Epithelial cell of umbilical artery (primary cell): ENCODE results near the gene NDUFA3. TPM values are rescaled to one million over a fixed set of nuclear protein-coding genes. Genes with fewer than 3 reads are reported as not detected.

Source experiments
- total RNA-seq: library from RNA; depleted of rRNA; stranded (reverse); fragments of >200 nt; gene quantifications from 2 replicates; pipeline ENCODE4 v1.2.3, GENCODE V29; 2014

NDUFA3 gene
- total RNA-seq: 9.4 and 18.2 TPM in 2 replicates

DNA sequence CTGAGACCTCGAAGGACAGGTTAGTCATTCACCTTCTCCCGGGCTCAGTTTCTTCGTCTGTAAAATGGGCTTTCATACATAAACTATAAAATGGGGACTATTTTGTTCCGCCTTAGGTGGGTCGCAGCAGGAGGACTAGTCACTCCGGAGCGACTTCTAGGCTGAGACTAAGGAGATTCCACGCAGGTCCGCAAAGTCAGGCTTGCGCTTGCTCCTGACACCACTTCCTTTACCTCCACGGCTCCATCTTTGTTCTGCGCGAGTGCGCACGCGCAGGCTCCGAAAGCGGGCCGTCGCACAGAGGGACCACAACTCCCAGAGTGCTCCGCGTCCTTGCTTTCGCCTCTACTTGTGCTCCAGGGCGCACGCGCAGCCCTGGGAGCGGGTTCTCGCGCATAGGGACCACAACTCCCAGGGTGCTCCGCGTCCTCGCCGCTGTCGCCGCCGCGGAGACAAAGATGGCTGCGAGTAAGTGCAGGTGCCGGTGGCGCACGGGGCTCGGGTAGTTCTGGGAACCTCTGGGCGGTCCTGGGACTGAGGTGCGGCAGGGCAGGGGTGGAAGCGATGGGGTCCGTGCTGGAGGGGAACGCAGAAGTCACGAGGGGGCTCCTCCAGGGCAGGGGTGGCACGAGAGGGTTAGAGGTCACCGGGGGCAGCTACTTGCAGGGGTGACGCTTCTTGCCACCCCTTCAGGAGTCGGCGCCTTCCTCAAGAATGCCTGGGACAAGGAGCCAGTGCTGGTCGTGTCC is at the start of gene NDUFA3:
Gene NDUFA3, plus strand, starts transcription at position 435 of the 749 bp plus-strand sequence. Its CDS starts 24 bp downstream, at position 459.

GRCh38 chr19:54063350-54064116 is 39.1 kb upstream of the NDUFA3 start, which contains the start of gene VSTM1:
Gene VSTM1 (minus strand): TSS chr19:54063897. CDS start chr19:54063777, 120 bp downstream.

DNA sequence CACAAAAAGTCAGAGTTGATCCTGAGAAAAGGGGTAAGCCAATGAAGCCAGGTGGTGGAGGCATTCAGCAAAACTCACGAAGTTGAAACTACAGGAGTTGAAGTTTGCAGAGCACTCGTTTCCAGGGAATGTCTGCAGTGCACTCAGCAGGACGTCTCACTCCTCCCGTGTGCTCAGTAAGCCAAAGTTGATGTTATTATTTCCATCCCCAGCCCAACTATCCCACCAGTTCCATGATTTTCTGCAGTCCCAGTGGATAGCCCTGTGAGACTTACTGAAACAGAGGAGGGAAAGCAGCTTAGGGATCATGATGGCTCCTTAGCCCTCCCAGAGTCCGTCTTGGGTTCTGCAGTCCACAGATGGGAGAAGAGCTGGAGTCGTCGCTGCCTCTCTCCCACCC is 21.6 kb upstream of the NDUFA3 start, which contains the start of gene TARM1:
Gene TARM1, minus strand, starts transcription at position 334 of the 400 bp plus-strand sequence. Its CDS starts 25 bp downstream, at position 309.

DNA sequence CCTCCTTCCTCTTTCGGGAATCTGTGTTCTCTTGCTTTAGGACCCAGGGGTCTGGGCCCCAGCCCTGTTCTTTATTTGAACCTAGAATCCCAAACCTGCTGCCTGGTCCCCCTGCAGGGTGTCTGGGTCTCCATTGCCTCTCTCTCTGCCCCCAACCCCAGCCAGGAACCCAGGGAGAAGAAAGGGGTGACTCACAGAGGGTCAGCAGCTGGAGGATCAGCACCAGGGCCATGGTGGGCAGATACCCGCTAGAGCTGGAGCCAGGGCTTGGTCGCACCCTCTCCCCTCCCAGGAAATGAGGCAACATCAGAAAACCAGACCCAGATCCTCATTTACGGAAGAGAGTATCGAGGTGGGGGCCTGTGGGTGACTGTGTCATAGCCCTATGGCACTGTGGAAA is 2.1 kb upstream of the NDUFA3 start, which contains the start of gene OSCAR:
Gene OSCAR, minus strand, starts transcription at position 243 of the 400 bp plus-strand sequence. Its CDS starts 11 bp downstream, at position 232.

DNA sequence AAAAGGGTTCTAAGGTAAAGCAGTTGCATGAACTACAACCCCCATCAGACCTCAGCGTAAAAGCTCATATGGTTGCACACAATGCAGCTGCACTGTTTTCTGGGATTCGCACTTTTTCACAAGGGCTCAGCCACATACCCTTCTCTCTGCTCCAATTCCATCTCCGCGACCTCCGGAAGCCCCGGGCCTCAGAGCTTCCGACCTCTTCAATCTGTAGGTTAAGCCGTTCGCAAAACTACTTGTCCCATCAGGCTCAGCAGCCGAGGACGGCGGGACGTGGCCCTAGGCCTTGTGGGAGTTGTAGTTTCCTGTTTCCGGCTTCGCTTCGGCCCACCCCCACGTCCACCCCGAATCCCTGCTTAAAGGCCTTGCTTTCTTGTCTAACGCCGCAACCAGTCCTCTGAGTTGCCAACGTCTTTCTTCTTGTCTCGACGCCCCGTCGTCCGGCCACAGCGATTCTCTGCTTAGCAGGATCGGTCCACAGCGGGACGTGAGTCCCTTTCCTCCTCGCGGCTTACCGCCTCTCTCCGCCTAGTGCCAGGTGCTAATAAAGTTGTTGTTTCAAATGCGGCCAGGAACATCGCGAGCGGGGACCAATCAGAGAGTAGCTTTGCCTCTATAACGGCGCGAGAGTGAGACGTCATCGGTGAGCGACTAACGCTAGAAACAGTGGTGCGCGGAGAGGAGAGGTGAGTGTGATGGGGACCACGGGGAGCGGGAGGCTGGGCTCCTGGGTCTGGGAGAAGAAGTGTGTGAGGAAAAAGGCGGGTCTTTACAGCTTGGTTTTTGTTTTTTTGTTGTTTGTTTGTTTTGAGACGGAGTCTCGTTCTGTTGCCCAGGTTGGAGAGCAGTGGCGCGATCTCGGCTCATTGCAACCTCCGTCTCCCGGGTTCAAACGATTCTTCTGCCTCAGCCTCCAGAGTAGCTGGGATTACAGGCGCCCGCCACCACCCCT is 12.7 kb downstream of the NDUFA3 start, which contains the start of the genes PRPF31 and TFPT:
Gene PRPF31, plus strand, starts transcription at position 646 of the 955 bp plus-strand sequence. CDS start 2,525 bp downstream, outside the sequence.
Gene TFPT, minus strand, starts transcription at position 549 of the 955 bp plus-strand sequence. Its CDS starts 388 bp downstream, at position 161.

GRCh38 chr19:54137699-54138488 is 35.2 kb downstream of the NDUFA3 start, which contains the start of gene CNOT3:
Gene CNOT3 (plus strand): TSS chr19:54137762. CDS start chr19:54142979, 5,217 bp downstream.

Other genes starting within 250 kb of the NDUFA3 start
- gene MYADM, start 235.0 kb upstream of the NDUFA3 start, total RNA-seq: 2.1 and 6.2 TPM in 2 replicates
- not detected in 2 replicates for gene PRKCG, start 220.7 kb upstream of the NDUFA3 start, total RNA-seq
- 0.15 and 1.9 TPM in 2 replicates for gene CACNG7, start 193.6 kb upstream of the NDUFA3 start, total RNA-seq
- gene CACNG8, start 139.9 kb upstream of the NDUFA3 start, total RNA-seq: 0.61 and 0.65 TPM in 2 replicates
- 2.6 and 3.2 TPM in 2 replicates for gene CACNG6, start 111.2 kb upstream of the NDUFA3 start, total RNA-seq
- gene VSTM1, start 39.0 kb upstream of the NDUFA3 start, total RNA-seq: not detected in 2 replicates
- gene TARM1, start 21.5 kb upstream of the NDUFA3 start, total RNA-seq: not detected in 2 replicates
- not detected in 2 replicates for gene OSCAR, start 2.1 kb upstream of the NDUFA3 start, total RNA-seq
- 36.6 and 40.0 TPM in 2 replicates for gene TFPT, start 12.8 kb downstream of the NDUFA3 start, total RNA-seq
- 75.7 and 92.9 TPM in 2 replicates for gene PRPF31, start 12.9 kb downstream of the NDUFA3 start, total RNA-seq
- 9.1 and 9.3 TPM in 2 replicates for gene CNOT3, start 34.9 kb downstream of the NDUFA3 start, total RNA-seq
- 7.8 and 12.2 TPM in 2 replicates for gene LENG1, start 56.9 kb downstream of the NDUFA3 start, total RNA-seq
- gene TMC4, start 70.3 kb downstream of the NDUFA3 start, total RNA-seq: 0.32 TPM in 1 of 2 replicates, not detected in the other
- gene MBOAT7, start 86.7 kb downstream of the NDUFA3 start, total RNA-seq: 45.1 and 83.9 TPM in 2 replicates
- 60.0 and 74.1 TPM in 2 replicates for gene TSEN34, start 88.5 kb downstream of the NDUFA3 start, total RNA-seq
- 2,242 and 2,420 TPM in 2 replicates for gene RPS9, start 98.0 kb downstream of the NDUFA3 start, total RNA-seq
- not detected in 2 replicates for gene LILRB3, start 120.2 kb downstream of the NDUFA3 start, total RNA-seq
- gene LILRA6, start 139.9 kb downstream of the NDUFA3 start, total RNA-seq: under 0.01 TPM in 1 of 2 replicates, not detected in the other
- gene LILRB5, start 154.4 kb downstream of the NDUFA3 start, total RNA-seq: not detected in 2 replicates
- not detected in 2 replicates for gene LILRB2, start 178.3 kb downstream of the NDUFA3 start, total RNA-seq
- gene LILRA5, start 210.3 kb downstream of the NDUFA3 start, total RNA-seq: not detected in 2 replicates
- gene LILRA4, start 236.3 kb downstream of the NDUFA3 start, total RNA-seq: not detected in 2 replicates